HG02571 (cell line): Measurements from ENCODE around the gene CAMKK2.
"Not testable (repeated sequence)": the region's sequence is repeated elsewhere in the genome, so short reads cannot be mapped to it uniquely, and the experiment has no call there.

Experiments
- ATAC-seq: cut with Tn5 transposase; IDR thresholded peaks from one replicate; pipeline ENCODE4 v1.9.1; 2021; ENCODE audit warnings: mild to moderate bottlenecking, moderate library complexity; ENCODE audit not compliant: unreplicated experiment

CAMKK2 gene

GRCh38 chr12:121280531-121280930, 16.0 kb downstream of the CAMKK2 start:
- ATAC-seq, result not testable (repeated sequence)

GRCh38 chr12:121279507-121279915, 17.0 kb downstream of the CAMKK2 start:
- ATAC-seq, result no peak

- ATAC-seq, result no peak
These were observed 17.5 kb downstream of the CAMKK2 start for GRCh38 chr12:121279071-121279375.

- ATAC-seq, result no peak
These were observed 18.1 kb downstream of the CAMKK2 start for GRCh38 chr12:121278169-121279070.

GRCh38 chr12:121277374-121277759, 19.1 kb downstream of the CAMKK2 start:
- ATAC-seq, result no peak

GRCh38 chr12:121274036-121274763, 22.3 kb downstream of the CAMKK2 start:
- ATAC-seq, result no peak

- ATAC-seq, result no peak
These were observed 23.1 kb downstream of the CAMKK2 start for GRCh38 chr12:121273364-121273896.

GRCh38 chr12:121267822-121268221, 28.7 kb downstream of the CAMKK2 start:
- no peak for ATAC-seq

- no peak for ATAC-seq
These were observed 31.5 kb downstream of the CAMKK2 start for GRCh38 chr12:121264951-121265515.

GRCh38 chr12:121264135-121264534, 32.4 kb downstream of the CAMKK2 start:
- no peak for ATAC-seq

- ATAC-seq, result no peak
These were observed 33.1 kb downstream of the CAMKK2 start for GRCh38 chr12:121263206-121263935.

GRCh38 chr12:121261398-121261797, 35.1 kb downstream of the CAMKK2 start:
- ATAC-seq, result no peak

GRCh38 chr12:121260091-121260490, 36.4 kb downstream of the CAMKK2 start:
- no peak for ATAC-seq

GRCh38 chr12:121259074-121259473, 37.4 kb downstream of the CAMKK2 start:
- no peak for ATAC-seq

GRCh38 chr12:121257704-121258449, 38.6 kb downstream of the CAMKK2 start:
- not testable (repeated sequence) for ATAC-seq

GRCh38 chr12:121255433-121255832, 41.1 kb downstream of the CAMKK2 start:
- ATAC-seq, result no peak

GRCh38 chr12:121253638-121254335, 42.7 kb downstream of the CAMKK2 start:
- no peak for ATAC-seq

GRCh38 chr12:121252712-121253345, 43.7 kb downstream of the CAMKK2 start:
- ATAC-seq, result no peak

- ATAC-seq, result no peak
These were observed 44.7 kb downstream of the CAMKK2 start for GRCh38 chr12:121251838-121252237.
